Prostate gland (tissue), 2 donors: ENCODE measurements around the gene TSSC4.

ENCODE experiments used
- CTCF ChIP-seq, 4 experiments: fragments of 200-600 bp in 2 of 4; fragments of 450-650 bp in 2 of 4; sonication (generic) in 2 of 4; IDR thresholded peaks; 1 replicate in 3 of 4; 2 replicates in 1 of 4; pipeline ENCODE4 v1.5.1; 2016 to 2019; ENCODE audit warnings: antibody characterized with exemption in 4 of 4, mild to moderate bottlenecking in 2 of 4, moderate library complexity in 2 of 4
- POLR2A ChIP-seq: fragments of 450-650 bp; IDR thresholded peaks from one replicate; pipeline ENCODE4 v1.6.1; 2016; ENCODE audit warnings: antibody characterized with exemption, mild to moderate bottlenecking
- POLR2AphosphoS5 ChIP-seq: sonication (generic); formaldehyde crosslinking; IDR thresholded peaks from one replicate; pipeline ENCODE4 v1.6.1; 2017; ENCODE audit warnings: antibody characterized with exemption

GRCh38 chr11:2411446-2412305, 11.1 kb downstream of the TSSC4 start:
- TF ChIP-seq CTCF (IDR thresholded peaks at IDR 0.05), result no peak
- no peak for TF ChIP-seq POLR2AphosphoS5
- no peak for TF ChIP-seq POLR2A
